ENCODE results near the gene TMEM87B. TPM values are rescaled to one million over a fixed set of nuclear protein-coding genes. Genes with fewer than 3 reads are reported as not detected.
A peak's percentile ranks its signal among the peaks of the same experiment; 100 is the strongest.
"Not testable (repeated sequence)": the region's sequence is repeated elsewhere in the genome, so short reads cannot be mapped to it uniquely, and the experiment has no call there.

The TMEM87B gene
- total RNA-seq, 1 donor from 2014 or later = 23.6 TPM

DNA sequence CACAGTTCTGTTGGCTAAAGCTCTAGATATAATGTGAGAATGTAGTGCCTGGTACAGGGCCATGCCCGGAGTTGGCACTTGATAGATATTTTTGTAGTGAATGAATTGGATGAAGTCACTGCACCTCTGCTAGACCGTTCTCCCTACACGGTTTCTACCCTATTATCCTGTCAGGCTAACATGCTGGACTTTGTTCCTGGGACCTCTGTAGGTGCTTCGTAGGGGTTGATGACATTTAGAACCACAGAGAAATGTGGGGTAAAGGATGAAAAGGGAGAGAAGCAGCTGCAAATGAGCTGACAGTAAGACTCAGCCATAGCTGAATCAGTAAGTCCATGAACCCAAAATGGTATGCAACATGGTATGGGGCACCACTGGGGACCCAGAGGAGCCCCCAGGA is 79.1 kb downstream of the TMEM87B start:
- no peaks in the 10 kb centered on the region for H3K27me3 ChIP-seq (ENCODE audit: low read depth)
- ATAC-seq (no peak), DNase-seq (no peak)
- H3K4me1 ChIP-seq = peaks cover 6% of the 10 kb centered on the region
- no peak overlapping the region for H3K4me3 ChIP-seq
- intact Hi-C loops (cut with DNase I) = no loop called here
- TF ChIP-seq, protein P1, sequence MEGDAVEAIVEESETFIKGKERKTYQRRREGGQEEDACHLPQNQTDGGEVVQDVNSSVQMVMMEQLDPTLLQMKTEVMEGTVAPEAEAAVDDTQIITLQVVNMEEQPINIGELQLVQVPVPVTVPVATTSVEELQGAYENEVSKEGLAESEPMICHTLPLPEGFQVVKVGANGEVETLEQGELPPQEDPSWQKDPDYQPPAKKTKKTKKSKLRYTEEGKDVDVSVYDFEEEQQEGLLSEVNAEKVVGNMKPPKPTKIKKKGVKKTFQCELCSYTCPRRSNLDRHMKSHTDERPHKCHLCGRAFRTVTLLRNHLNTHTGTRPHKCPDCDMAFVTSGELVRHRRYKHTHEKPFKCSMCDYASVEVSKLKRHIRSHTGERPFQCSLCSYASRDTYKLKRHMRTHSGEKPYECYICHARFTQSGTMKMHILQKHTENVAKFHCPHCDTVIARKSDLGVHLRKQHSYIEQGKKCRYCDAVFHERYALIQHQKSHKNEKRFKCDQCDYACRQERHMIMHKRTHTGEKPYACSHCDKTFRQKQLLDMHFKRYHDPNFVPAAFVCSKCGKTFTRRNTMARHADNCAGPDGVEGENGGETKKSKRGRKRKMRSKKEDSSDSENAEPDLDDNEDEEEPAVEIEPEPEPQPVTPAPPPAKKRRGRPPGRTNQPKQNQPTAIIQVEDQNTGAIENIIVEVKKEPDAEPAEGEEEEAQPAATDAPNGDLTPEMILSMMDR (IDR thresholded peaks at IDR 0.05) = no peak
- H3K9me3 ChIP-seq = no peaks in the 10 kb centered on the region
- H3K36me3 ChIP-seq = no peaks in the 10 kb centered on the region
- no peak overlapping the region for H3K27ac ChIP-seq

DNA sequence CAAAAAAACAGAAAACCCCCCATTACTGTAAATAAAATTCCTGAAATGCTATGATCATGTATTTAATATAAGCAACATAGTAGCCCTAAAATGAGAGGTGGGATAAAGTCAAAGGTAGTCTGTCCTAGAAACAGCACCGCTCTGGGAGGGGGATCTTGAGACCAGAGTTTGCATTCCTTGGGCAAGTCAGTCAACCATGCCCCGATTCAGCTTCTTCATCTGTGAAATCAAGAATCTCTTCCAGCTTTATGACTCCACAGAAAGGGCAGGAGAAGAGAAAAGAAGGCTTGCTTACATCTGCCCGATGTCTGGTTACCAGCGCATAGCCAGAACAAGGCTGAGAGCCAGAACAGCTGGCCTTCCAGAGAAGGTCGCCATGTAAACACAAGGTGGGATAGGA is 81.0 kb downstream of the TMEM87B start:
- ATAC-seq = no peak
- peaks cover 5% of the 10 kb centered on the region for H3K27me3 ChIP-seq (ENCODE audit: low read depth)
- no peaks in the 10 kb centered on the region for H3K9me3 ChIP-seq
- H3K4me3 ChIP-seq = no peak overlapping the region
- no peak overlapping the region for H3K27ac ChIP-seq
- TF ChIP-seq, protein P1 (IDR thresholded peaks at IDR 0.05) = no peak
- H3K4me1 ChIP-seq = peaks cover 10% of the 10 kb centered on the region
- intact Hi-C loops (cut with DNase I) = no loop called here
- no peaks in the 10 kb centered on the region for H3K36me3 ChIP-seq
- DNase-seq = no peak

DNA sequence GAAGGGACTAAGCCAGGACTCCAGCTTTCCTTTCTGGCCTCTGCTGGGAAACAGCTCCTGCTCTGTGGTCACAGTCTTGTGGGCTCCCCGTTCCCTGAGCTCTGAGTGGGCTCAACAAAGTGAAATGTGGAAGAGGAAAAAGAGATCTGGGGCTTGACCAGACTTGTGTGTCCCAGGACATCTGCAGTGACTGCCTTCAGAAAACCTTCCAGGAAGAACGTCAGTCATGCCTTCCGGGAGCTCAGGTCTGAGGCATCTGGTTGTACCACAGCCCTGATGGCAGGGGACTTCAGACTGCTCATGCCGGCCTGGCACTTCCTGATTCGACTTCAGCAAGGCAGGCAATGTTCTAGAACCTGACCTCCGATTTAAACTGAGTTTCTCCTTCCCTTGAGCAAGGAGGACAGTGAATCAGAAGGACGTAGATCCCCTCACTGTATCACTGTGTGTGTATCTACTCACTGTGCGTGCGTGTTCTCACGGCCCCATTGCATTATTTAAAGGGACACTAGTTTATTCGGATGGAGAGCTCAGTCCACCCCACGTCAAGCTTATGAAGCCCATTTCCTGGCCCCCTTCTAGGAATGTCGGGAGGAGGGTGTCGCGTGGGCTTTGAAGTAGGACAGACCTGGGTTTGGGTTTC is 82.6 kb downstream of the TMEM87B start:
- intact Hi-C loops (cut with DNase I) = no loop called here
- DNase-seq (no peak), ATAC-seq (peak; percentile 32 to 51)
- Histone ChIP-seq H3K27ac (no peak overlapping the region), H3K27me3 (ENCODE audit: low read depth) (peaks cover 5% of the 10 kb centered on the region), H3K36me3 (no peaks in the 10 kb centered on the region), H3K4me1 (peaks cover 10% of the 10 kb centered on the region), H3K9me3 (no peaks in the 10 kb centered on the region), H3K4me3 (peak overlapping the region; percentile 58)
- TF ChIP-seq, protein P1 (IDR thresholded peaks at IDR 0.05) = no peak

DNA sequence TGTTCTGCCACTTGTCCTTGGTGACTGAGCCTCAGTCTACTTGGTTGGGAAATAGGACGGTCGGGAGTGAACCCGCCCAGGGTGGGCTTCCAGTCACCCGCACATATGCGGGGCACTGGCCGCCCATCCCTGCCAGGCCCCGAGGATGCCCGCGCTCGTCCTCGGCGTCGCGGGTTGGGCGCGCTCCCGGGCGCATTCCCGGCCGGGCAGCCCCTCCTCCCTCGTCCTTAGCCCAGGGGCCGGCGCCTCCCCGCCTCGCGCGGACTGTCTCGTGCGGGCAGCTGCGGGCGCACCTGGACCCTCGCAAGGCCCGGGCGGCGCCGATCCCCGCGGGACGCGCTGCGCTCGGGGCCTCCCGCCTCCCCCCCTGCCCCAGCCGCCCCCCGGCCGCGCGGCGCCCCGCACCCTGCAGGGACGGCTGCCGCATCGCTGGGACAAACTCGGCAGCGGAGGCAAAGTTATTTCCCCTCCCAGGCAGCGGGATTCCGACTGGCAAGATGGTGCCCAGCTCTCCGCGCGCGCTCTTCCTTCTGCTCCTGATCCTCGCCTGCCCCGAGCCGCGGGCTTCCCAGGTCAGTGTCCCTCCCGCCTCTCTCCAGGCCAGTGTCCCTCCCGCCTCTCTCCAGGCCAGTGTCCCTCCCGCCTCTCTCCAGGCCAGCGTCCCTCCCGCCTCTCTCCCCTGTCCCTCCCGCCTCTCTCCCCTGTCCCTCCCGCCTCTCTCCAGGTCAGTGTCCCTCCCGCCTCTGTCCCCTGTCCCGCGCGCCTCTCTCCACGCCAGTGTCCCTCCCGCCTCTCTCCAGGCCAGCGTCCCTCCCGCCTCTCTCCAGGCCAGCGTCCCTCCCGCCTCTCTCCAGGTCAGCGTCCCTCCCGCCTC is 83.3 kb downstream of the TMEM87B start, which contains the start of gene FBLN7:
FBLN7 (plus strand) TSS at position 227 of the 874 bp plus-strand sequence; CDS start at position 498, 271 bp downstream.
- peaks cover 10% of the 10 kb centered on the region for H3K4me1 ChIP-seq
- peak within 1 kb of the TSS; percentile 58 for H3K4me3 ChIP-seq
- no peak within 1 kb of the TSS for H3K27ac ChIP-seq
- peaks cover 5% of the 10 kb centered on the region for H3K27me3 ChIP-seq (ENCODE audit: low read depth)
- no peaks in the 10 kb centered on the region for H3K9me3 ChIP-seq
- TF ChIP-seq, protein P1 (IDR thresholded peaks at IDR 0.05) = no peak
- intact Hi-C loops (cut with DNase I) = no loop called here
- DNase-seq = no peak
- no peaks in the 10 kb centered on the region for H3K36me3 ChIP-seq
- peak; percentile 51 to 62 for ATAC-seq

DNA sequence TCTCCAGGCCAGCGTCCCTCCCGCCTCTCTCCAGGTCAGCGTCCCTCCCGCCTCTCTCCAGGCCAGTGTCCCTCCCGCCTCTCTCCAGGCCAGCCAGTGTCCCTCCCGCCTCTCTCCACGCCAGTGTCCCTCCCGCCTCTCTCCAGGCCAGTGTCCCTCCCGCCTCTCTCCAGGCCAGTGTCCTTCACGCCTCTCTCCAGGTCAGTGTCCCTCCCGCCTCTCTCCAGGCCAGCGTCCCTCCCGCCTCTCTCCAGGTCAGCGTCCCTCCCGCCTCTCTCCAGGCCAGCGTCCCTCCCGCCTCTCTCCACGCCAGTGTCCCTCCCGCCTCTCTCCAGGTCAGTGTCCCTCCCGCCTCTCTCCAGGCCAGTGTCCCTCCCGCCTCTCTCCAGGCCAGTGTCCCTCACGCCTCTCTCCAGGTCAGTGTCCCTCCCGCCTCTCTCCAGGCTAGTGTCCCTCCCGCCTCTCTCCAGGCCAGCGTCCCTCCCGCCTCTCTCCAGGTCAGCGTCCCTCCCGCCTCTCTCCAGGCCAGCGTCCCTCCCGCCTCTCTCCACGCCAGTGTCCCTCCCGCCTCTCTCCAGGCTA is 84.1 kb downstream of the TMEM87B start:
- H3K9me3 ChIP-seq; H3K36me3 ChIP-seq; H3K4me3 ChIP-seq; intact Hi-C loops (cut with DNase I); H3K27me3 ChIP-seq (ENCODE audit: low read depth); DNase-seq; H3K27ac ChIP-seq; ATAC-seq: not testable (repeated sequence)
- H3K4me1 ChIP-seq = peaks cover 10% of the 10 kb centered on the region

DNA sequence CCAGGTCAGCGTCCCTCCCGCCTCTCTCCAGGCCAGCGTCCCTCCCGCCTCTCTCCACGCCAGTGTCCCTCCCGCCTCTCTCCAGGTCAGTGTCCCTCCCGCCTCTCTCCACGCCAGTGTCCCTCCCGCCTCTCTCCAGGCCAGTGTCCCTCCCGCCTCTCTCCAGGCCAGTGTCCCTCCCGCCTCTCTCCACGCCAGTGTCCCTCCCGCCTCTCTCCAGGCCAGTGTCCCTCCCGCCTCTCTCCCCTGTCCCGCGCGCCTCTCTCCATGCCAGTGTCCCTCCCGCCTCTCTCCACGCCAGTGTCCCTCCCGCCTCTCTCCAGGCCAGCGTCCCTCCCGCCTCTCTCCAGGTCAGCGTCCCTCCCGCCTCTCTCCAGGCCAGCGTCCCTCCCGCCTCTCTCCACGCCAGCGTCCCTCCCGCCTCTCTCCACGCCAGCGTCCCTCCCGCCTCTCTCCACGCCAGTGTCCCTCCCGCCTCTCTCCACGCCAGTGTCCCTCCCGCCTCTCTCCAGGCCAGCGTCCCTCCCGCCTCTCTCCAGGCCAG is 84.7 kb downstream of the TMEM87B start:
- ATAC-seq; H3K27ac ChIP-seq; DNase-seq; H3K9me3 ChIP-seq; H3K4me3 ChIP-seq; H3K36me3 ChIP-seq; H3K27me3 ChIP-seq (ENCODE audit: low read depth); intact Hi-C loops (cut with DNase I): not testable (repeated sequence)
- peaks cover 10% of the 10 kb centered on the region for H3K4me1 ChIP-seq

Measured in lower lobe of right lung (tissue), 2 donors.